Measurements from ENCODE around the gene COMMD4. TPM values are rescaled to one million over a fixed set of nuclear protein-coding genes. Genes with fewer than 3 reads are reported as not detected.
A peak's percentile ranks its signal among the peaks of the same experiment; 100 is the strongest.
"Not testable (repeated sequence)": the region's sequence is repeated elsewhere in the genome, so short reads cannot be mapped to it uniquely, and the experiment has no call there.

COMMD4 gene
- 31.1 TPM for total RNA-seq

DNA sequence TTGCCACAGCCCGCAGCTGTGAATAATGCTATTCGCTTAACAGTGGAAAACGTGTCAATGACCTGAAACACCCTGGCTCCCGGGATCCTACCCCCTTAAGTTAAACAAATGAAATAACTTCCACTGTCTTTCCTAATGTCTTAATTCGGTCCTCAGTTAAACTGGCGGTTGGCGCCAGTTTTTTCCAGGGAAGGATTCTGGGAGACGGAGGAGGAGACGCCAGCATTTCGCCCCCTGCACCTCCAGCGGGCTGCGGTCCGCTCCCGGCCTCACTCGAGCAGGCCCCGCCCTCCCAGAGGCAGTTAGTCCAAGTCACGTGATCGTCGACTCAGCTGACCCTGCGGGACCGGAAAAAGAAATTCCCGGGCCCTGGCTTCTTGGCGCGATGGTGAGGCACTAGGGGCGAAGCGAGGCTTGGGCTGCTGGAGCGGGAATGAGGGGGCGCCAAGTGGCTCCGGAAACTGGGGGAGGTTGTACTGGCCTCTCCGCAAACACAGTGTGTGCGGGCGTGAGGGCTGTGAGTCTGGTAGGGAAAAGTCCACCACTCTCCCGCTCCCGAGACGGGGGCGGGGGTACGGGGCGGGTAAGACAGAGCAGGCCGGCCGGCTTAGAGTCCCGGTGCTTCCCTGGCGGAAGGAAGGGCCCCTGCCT, at the start of gene COMMD4:
TSS of gene COMMD4 (plus strand) at position 359 of the 651 bp plus-strand sequence. CDS start at position 386, 27 bp downstream.
- peak; percentile 86 for DNase-seq

- DNase-seq: not testable (repeated sequence)
Measured at GRCh38 chr15:75293660-75294059, 42.2 kb upstream of the COMMD4 start.

DNA sequence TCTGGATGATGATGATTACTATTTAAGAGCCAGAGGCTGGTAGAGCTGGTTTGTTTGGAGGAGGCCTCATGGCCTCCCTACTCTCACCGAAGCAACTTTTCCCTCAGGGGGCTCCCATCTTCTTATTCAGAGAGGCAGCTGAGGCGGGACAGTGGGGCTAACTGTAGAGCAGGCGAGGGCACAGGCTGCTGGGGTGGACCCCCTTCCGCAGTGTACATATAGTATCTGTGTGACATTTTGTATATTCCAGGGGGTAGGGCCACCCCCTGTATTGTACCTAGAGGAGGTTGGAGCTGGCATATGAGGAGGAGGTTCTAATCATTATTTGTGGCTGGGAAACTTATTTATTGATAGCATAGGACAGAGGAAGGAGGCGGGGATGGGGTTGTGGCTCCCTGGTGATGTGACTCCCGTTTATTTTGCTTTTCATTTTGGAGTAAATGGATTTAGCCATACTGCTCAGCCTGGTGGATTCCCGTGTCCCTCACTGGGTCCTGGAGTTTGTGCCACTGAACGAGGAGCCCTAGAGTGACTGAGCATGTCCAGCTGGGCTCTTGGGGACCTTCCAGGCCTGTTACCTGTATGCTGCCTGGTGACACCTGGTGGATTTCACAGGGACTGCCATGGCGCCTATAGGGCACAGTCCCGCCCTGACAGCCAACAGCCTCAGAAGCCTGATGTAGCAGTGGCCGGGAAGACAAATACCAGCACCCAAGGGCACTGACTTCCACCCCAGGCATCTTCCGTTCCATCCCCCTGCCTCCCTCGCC, 37.1 kb upstream of the COMMD4 start:
- not testable (repeated sequence) for DNase-seq

DNA sequence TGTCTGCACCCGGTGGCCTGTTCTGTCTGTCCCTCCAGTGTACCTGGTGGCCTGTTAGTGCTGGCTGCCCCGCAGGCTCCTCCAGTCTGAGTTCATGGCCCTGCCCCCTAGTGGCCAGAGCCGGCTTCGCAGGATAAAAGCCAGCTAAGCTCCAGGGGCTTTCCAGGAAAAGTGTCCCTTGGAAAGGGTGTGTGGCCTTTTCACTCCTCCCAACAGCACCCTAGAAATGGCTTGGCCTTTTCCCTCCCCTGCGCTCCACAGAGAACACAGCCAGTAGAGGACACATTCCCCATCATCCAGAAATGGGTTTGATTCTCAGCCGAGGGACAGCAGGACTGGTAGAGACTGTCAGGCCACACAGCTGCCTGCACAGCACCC, 36.6 kb upstream of the COMMD4 start:
- DNase-seq: not testable (repeated sequence)

GRCh38 chr15:75300026-75300425, 35.8 kb upstream of the COMMD4 start:
- DNase-seq: not testable (repeated sequence)

DNA sequence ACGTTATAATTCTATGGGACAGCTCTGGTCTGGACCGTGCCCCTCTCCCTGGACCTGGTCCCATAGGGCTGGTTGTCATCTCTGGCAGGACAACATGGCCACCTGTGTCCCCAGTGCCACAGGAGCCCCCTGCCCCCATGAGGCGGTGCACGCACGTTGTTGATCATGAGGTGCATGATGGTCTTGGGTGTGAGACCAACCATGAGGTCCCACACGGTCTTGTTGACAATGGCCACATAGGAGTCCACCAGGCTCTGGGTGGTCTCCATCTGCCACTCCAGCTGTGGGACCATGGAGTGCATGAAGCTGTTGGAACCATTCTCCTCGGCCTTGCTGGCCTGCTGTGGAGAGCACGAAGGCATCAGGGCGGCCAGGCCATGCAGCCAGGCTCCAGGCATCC, 33.5 kb upstream of the COMMD4 start:
- no peak for DNase-seq

- DNase-seq: not testable (repeated sequence)
Measured at GRCh38 chr15:75302753-75303152, 33.1 kb upstream of the COMMD4 start.

- DNase-seq: no peak
Measured at GRCh38 chr15:75306188-75306587, 29.7 kb upstream of the COMMD4 start.

- no peak for DNase-seq
Measured at GRCh38 chr15:75307778-75308390, 28.0 kb upstream of the COMMD4 start.

GRCh38 chr15:75309711-75310110, 26.2 kb upstream of the COMMD4 start:
- no peak for DNase-seq

GRCh38 chr15:75312548-75312947, 23.3 kb upstream of the COMMD4 start:
- DNase-seq: not testable (repeated sequence)

- DNase-seq: no peak
Measured at GRCh38 chr15:75313116-75313845, 22.6 kb upstream of the COMMD4 start.

- DNase-seq: no peak
Measured at GRCh38 chr15:75314552-75315290, 21.1 kb upstream of the COMMD4 start.

- not testable (repeated sequence) for DNase-seq
Measured at GRCh38 chr15:75319231-75319897, 16.5 kb upstream of the COMMD4 start.

- DNase-seq: no peak
Measured at GRCh38 chr15:75321711-75322110, 14.2 kb upstream of the COMMD4 start.

DNA sequence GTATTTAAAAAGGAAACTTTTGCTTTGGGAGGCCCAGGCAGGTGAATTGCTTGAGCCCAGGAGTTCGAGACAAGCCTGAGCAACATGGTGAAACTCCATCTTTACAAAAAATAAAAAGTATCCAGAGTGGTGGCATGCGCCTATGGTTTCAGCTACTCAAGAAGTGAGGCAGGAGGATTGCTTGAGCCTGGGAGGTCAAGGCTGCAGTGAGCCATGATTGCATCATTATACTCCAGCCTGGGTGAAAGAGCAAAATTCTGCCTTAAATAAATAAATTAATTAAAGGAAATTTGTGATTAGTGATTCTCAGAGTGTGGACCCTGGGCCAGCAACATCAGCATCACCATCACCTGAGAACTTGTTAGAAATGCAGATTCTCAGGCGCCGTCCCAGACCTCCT, 9.9 kb upstream of the COMMD4 start:
- DNase-seq: no peak

DNA sequence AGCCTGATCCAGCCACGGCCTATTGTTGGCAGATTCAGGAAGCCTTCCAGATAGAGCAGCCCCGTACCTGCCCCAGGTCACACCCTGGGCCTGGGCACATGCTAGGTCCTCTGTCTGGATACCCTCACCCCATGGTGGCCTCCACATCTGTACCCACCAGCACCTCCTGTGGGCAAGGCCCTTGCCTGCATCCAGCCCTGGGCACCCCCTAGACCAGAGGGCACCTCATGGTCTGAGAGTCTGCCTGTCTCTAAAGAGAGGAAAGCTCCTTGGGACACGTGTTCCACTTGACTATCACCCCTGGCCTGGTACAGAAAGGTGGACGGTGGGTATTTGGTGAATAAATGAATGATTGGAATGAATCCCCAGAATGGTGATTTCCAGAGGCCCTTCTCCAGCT, 8.9 kb upstream of the COMMD4 start:
- DNase-seq: no peak

- no peak for DNase-seq
Measured at GRCh38 chr15:75327491-75327890, 8.4 kb upstream of the COMMD4 start.

DNA sequence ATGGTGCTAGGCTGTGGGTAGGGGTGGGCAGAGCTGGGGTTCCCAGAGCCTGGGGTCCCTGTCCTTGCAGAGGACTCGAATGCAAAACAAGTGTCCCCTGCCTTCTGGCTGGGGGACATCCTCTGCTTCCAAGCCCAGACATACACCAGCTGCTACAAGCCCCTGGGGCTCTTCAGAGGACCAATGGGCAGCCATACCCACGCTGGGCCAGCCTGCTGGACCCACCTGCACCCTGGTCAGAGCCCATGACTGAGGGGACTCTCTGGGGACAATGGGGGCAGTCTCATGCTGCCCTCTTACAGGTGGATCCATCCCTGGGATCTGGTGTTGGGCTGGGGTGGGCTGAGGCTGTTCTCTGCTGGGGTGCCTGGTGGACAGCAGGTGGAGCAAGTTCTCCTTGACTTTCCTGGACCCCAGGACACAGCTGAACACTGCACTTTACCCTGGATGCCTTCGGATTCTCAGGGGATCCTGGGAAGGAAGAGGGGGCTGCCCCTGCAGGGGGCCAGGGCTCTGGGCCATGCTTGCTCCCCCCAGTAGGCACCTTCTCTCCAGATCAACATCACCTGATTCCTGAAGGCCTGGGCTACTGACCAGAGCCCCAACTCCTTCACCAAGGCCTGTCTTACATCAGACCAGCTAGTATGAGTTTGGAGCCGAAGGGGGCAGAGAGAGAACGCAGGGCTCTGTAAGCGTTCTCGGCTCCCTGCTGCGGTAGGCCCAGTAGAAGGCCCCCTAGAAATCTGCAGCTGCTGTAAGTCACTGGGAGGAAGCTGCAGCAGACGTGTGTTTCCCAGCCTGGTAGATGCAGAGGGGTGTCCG, 7.2 kb upstream of the COMMD4 start:
- no peak for DNase-seq

- no peak for DNase-seq
Measured at GRCh38 chr15:75329571-75329970, 6.3 kb upstream of the COMMD4 start.

All from skin of body (tissue), 2 donors.